RWPE2 (cell line): Measurements from ENCODE around the gene SMPD3.

ENCODE experiments used
- ATAC-seq: fragments of 200-7000 bp; cut with Tn5 transposase; 3 replicates; pipeline ENCODE4 v1.9.1; 2021; ENCODE audit warnings: low read depth
- DNase-seq: peaks from one replicate; pipeline ENCODE4 v3.0.0-alpha.2; 2020; ENCODE audit warnings: low spot score
- H3K27ac ChIP-seq: fragments of 450-650 bp; 2 replicates; pipeline ENCODE4 v1.5.1; 2017; ENCODE audit warnings: mild to moderate bottlenecking; ENCODE audit not compliant: poor library complexity, severe bottlenecking
- H3K27me3 ChIP-seq: fragments of 250-450 bp; sonication (Bioruptor Pico); 2 replicates; pipeline ENCODE4 v1.5.1; 2021; ENCODE audit warnings: mild to moderate bottlenecking, moderate library complexity; ENCODE audit not compliant: insufficient read depth, poor library complexity, severe bottlenecking
- H3K36me3 ChIP-seq: fragments of 250-450 bp; sonication (Bioruptor Pico); 2 replicates; pipeline ENCODE4 v1.5.1; 2020; ENCODE audit warnings: low read depth, mild to moderate bottlenecking, moderate library complexity
- H3K4me1 ChIP-seq: fragments of 250-450 bp; sonication (Bioruptor Pico); 2 replicates; pipeline ENCODE4 v1.5.1; 2021; ENCODE audit warnings: mild to moderate bottlenecking, moderate library complexity; ENCODE audit not compliant: insufficient read depth, poor library complexity, severe bottlenecking
- H3K4me3 ChIP-seq: fragments of 250-450 bp; sonication (Bioruptor Pico); 2 replicates; pipeline ENCODE4 v1.5.1; 2021; ENCODE audit warnings: mild to moderate bottlenecking, moderate library complexity; ENCODE audit not compliant: severe bottlenecking
- H3K9me3 ChIP-seq: fragments of 250-450 bp; sonication (Bioruptor Pico); 2 replicates; pipeline ENCODE4 v1.5.1; 2021; ENCODE audit warnings: mild to moderate bottlenecking, moderate library complexity; ENCODE audit not compliant: severe bottlenecking
- TF ChIP-seq, protein P1 (sequence below): fragments of 450-650 bp; IDR thresholded peaks from one replicate; pipeline ENCODE4 v1.5.1; 2017; ENCODE audit warnings: mild to moderate bottlenecking, moderate library complexity; ENCODE audit not compliant: poor library complexity, severe bottlenecking

SMPD3 gene

GRCh38 chr16:68364561-68364998 is 83.7 kb downstream of the SMPD3 start:
- Histone ChIP-seq H3K36me3 (no peaks in the 10 kb centered on the region), H3K9me3 (no peaks in the 10 kb centered on the region), H3K27ac (no peak overlapping the region), H3K4me1 (no peaks in the 10 kb centered on the region), H3K4me3 (no peak overlapping the region), H3K27me3 (no peaks in the 10 kb centered on the region)
- no peak for ATAC-seq
- no peak for DNase-seq
- TF ChIP-seq, protein P1, sequence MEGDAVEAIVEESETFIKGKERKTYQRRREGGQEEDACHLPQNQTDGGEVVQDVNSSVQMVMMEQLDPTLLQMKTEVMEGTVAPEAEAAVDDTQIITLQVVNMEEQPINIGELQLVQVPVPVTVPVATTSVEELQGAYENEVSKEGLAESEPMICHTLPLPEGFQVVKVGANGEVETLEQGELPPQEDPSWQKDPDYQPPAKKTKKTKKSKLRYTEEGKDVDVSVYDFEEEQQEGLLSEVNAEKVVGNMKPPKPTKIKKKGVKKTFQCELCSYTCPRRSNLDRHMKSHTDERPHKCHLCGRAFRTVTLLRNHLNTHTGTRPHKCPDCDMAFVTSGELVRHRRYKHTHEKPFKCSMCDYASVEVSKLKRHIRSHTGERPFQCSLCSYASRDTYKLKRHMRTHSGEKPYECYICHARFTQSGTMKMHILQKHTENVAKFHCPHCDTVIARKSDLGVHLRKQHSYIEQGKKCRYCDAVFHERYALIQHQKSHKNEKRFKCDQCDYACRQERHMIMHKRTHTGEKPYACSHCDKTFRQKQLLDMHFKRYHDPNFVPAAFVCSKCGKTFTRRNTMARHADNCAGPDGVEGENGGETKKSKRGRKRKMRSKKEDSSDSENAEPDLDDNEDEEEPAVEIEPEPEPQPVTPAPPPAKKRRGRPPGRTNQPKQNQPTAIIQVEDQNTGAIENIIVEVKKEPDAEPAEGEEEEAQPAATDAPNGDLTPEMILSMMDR, result no peak

- Histone ChIP-seq H3K4me3 (no peak overlapping the region), H3K9me3 (no peaks in the 10 kb centered on the region), H3K27ac (no peak overlapping the region), H3K36me3 (no peaks in the 10 kb centered on the region), H3K27me3 (no peaks in the 10 kb centered on the region), H3K4me1 (no peaks in the 10 kb centered on the region)
- ATAC-seq, result no peak
- DNase-seq, result peak; percentile 54
- TF ChIP-seq, protein P1, result no peak
These were observed 84.4 kb downstream of the SMPD3 start for GRCh38 chr16:68363658-68364521.

GRCh38 chr16:68362947-68363657 is 85.2 kb downstream of the SMPD3 start:
- TF ChIP-seq, protein P1, result no peak
- Histone ChIP-seq H3K4me1 (no peaks in the 10 kb centered on the region), H3K9me3 (no peaks in the 10 kb centered on the region), H3K27ac (no peak overlapping the region), H3K4me3 (no peak overlapping the region), H3K27me3 (no peaks in the 10 kb centered on the region), H3K36me3 (no peaks in the 10 kb centered on the region)
- no peak for ATAC-seq
- peak; percentile 60 for DNase-seq

DNA sequence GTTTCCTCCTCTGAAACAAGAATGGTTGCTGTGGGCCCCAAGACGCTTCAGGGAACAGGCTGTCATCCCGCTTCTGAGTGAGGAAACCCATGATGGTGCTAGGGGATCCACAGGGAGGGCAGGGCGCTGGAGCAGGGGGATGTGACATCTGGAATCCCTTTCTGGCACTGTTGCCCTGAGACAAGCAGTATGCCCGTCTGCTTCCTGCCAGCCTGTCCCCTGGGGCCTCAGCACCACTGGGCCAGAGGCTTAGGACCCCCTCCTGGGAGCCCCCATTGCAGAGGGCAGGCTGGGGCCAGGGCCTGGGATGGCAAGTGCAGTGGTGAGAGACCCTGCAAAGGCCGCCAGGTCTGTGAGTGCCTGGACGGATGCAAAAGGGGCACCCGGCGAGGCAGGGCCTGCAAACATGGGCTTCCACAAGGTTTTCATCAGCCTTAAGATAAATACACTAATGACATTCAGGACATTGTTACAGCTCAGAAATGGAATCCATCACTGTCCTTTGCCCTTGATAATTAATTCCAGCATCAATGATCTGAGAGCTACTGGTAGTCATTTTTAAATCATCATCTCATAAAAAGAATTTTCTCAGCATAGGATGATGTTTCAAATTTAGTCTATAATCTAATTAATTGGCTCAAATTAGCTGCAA is 85.9 kb downstream of the SMPD3 start:
- Histone ChIP-seq H3K9me3 (no peaks in the 10 kb centered on the region), H3K36me3 (peaks cover 4% of the 10 kb centered on the region), H3K4me1 (no peaks in the 10 kb centered on the region), H3K4me3 (no peak overlapping the region), H3K27me3 (no peaks in the 10 kb centered on the region), H3K27ac (no peak overlapping the region)
- no peak for DNase-seq
- TF ChIP-seq, protein P1, result no peak
- no peak for ATAC-seq
